Measurements from ENCODE around the gene PLPPR1.

PLPPR1 gene

DNA sequence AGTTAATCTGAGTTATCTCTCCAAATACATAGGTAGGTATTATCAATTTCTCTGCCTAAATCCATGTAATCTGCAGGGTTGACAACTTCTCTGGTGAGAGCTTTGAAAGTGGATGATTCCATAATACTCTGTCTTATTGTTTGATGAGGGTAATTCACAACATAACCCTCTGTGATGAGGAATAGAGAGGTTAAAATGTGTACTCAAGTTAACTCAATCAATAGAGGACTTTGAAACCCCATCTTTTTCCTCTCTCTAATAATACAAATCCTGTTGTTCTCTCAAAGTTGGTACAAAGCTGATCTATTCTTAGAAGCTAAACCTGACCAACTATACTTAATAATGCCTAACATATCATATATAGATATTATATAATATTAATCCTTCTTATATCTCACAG, 100.1 kb downstream of the PLPPR1 start:
- no peak for DNase-seq

GRCh38 chr9:101130054-101130453, 101.5 kb downstream of the PLPPR1 start:
- no peak for DNase-seq

DNA sequence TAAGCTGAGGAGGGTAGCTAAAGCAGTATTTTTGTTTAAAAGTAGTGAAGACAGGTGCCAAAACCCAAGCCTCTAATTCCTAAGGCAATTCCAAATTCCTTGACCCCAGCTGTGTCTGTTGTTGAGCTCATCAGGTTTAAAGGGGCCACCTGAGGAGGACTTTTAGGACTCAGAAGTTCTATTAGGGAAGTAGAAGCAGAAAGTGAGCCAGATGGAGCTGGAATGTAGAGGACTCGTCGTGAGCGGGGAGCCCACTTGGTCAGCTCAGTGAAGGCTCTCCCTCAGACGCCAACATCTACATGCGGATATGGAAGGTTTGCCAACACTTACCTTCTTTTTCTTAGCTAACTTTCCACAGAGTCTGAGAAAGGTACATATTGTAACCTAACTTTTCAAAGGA, 102.8 kb downstream of the PLPPR1 start:
- no peak for DNase-seq

- no peak for DNase-seq
Observed at GRCh38 chr9:101132801-101133200, 104.3 kb downstream of the PLPPR1 start.

DNA sequence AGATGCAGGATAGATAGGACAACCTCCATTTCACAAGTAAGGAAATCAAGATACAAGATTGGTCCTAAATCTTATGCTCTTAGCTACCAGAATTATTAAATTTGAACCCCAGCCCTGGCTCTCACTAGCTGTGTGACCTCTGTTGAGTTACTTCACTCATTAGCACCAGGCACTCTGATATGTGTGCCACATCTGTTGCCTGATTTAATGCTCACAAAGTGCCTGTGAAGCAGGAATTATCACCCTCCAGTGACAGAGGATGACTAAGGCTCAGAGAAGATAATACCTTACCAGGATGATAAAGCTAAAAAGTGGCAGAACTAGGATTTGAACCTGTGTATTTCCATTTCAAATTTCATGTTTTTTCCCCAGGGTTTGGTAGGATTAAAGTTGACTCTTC, 110.0 kb downstream of the PLPPR1 start:
- DNase-seq: no peak

- no peak for DNase-seq
Observed at GRCh38 chr9:101139082-101139481, 110.6 kb downstream of the PLPPR1 start.

GRCh38 chr9:101140764-101141163, 112.2 kb downstream of the PLPPR1 start:
- DNase-seq: no peak

DNA sequence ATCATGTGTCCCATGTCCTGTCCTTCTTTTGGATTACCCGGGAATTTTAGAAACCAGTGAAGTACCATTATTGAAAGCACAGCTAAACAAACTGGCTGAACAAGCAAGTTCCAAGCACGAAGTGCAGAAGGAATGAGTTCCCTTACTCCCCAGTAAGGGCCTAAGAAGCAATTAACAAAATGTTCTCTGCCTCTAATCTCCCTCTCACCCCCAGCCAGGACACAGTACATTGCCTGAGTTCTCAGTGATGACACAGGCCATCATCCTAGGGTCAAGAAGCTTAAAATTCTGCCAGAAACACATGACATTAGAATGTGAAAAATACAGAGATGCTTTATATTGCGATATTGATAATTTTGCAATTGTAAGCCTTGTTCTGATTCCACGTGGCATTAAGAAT, 118.0 kb downstream of the PLPPR1 start:
- DNase-seq: no peak

GRCh38 chr9:101148344-101148743, 119.8 kb downstream of the PLPPR1 start:
- DNase-seq: no peak

DNA sequence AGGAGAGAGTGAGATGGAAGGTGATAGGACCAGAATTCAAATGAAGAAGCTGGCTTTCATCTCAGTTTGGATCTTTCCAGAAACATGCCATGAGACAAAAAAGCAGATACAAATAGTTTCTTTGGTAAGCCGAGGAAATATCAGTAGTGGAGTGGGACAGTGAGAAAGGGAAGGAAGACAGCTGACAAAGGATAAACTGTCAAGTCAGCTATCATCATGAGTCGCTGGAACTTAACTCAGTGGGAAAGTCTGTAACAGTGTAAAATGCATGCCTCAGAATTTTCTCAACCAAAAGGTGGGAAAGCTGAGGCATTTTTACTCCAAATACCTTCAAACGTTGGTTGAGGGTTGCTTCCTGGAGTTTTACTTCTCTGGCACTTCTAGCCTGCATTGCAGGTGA, 129.8 kb downstream of the PLPPR1 start:
- no peak for DNase-seq

DNA sequence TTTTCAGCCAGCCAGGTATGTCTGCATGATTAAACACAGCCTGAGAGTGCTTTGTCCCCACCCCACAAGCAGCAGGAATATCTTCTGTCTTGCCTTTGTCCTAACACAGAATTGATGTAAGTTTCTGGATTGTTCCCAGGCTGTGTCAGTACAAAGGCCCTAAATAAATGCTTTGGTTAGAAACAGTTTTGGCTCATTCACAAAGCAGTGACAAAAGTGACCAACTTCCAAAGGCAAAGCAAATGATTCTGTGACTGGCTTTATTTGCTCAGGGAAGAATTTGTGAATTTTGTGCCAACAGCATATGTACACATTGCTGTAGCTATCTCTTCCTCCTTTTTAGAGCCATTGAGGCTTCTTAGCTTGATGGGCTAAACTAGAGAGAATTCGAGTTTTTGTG, 133.7 kb downstream of the PLPPR1 start:
- no peak for DNase-seq

GRCh38 chr9:101165131-101165530, 136.6 kb downstream of the PLPPR1 start:
- DNase-seq: no peak

DNA sequence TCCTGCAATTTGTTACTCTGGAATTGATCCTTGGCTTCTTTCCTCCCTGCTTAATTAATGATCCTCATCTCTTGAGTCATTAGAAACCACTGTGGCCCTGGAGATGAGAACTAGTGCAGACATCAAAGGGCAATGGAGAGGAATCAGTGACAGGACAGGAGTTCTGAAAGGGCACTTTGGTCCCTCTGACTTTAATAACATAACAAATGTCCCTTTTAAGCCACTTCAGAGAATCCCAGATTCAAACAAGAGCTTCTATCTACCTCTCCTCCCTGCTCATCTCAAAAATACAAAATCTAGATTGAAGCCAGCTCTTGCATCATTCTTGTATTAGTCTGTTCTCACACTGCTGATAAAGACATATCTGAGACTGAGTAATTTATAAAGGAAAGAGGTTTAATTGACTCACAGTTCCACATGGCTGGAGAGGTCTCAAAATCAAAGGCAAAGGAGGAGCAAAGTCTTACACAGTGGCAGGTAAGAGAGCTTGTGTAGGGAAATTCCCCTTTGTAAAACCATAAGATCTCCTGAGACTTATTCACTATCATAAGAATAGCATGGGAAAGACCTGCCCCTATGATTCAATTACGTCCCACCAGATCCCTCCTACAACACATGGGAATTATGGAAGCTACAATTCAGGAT, 139.1 kb downstream of the PLPPR1 start:
- no peak for DNase-seq

DNA sequence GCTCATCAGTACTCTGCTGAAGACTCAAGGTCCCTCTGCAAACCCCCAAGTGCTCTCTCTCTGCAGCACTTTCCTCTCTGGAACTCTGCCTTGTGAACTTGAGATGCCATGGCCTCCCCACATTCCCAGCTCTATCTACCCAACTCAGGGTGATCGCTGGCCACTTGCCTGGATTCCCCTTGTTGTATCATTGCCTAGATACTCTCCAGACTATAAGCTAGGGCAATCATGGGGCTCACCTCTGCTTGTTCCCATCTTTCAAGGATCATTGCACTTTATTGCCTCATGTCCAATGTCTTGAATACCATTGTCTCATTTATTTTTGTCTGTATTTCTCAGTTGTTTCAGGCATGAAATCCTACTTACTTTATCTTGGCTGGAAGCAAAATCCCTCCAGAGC, 144.1 kb downstream of the PLPPR1 start:
- no peak for DNase-seq

GRCh38 chr9:101173907-101174306, 145.4 kb downstream of the PLPPR1 start:
- no peak for DNase-seq

DNA sequence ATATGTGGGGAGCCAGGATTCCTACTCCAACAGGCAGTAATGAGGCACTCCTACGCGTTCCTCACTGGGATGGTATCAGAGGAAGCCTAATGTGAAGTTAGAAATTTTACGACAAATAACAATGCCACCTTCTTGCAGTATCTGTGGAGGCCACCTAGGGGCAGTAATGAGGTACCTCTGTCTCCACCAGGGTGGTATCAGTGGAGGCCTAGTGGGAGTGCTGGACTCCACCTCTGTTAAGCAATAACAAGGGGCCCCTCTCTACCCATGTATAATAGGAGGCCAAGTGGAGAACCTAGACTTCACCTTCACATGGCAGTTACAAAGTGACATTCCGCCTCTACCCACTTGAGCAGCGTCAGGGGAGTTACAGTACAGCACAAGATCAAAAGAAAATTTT, 147.9 kb downstream of the PLPPR1 start:
- DNase-seq: no peak

DNA sequence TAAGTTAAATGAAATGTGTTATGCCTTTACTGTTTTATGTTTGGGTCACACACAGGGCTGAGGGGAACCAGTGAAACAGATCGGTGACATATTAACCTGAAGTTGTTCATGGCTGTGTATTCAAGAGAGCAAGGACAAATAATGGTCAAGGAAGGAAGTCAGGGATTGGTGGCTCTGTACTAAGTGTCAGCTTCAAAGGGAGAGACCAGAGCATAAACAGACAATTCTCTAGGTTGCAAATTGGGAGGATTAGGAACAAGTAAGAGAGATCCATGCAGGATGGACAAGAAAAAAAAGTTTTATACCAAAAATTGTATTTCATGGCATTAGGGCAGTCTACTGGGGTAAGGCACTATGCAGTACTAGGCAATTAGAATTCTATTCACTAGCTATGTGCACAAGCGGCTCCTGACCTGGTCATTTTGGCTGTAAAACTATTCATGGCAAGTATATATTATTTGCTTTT, 156.3 kb downstream of the PLPPR1 start:
- DNase-seq: no peak

DNA sequence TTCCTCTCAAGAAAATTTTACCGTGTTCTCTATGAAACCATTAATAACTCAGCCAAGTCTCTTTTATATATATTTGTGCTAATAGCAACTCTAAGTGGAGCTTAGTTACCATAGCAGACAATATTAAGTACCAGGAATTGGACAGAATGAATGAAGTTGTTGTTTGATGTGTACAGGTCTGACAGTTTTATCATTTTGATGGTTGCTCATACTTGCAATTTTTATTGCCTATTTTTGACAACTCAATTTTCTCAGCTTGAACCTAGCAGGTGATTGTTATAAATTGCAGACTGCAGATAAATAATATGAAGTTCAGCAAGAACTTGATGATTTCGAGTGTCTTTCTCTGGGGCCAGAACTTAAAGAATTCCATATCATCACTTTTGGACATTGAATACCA, 163.2 kb downstream of the PLPPR1 start:
- DNase-seq: no peak

DNA sequence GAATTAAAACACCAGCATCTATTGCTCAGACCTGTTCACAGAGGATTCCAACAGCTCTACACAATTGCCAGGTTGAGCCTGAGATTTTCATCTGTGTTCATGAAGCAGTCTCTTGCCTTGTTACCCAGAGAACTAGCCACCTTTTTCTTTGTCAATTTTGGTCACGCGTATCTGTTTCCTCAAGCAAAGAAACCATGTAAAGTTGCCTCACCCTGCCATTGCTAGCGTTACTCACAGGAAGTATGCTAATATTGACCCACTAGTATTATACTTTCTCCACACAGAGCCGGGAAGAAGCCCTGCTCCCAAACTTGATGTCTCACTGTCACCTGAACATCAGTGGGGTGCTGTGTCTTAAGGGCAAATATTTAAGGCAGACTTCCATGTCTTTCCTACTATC, 168.5 kb downstream of the PLPPR1 start:
- DNase-seq: no peak

DNA sequence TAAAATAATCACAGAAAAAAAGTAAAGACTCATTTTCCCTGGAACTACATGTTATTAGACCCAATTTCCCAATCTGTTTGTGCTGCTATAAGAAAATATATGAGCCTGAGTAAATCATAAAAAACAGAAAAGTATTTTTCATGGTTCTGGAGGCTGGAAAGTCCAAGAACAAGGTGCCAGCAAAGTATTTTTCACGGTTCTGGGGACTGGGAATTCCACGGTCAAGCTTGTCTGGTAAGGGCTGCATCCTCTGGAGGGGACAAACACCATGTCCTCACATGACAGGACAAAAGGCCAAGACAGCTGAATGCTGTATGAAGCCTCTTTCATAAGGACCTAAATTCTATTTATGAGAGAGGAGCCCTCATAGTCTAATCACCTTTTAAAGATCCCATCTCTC, 172.3 kb downstream of the PLPPR1 start:
- DNase-seq: no peak

DNA sequence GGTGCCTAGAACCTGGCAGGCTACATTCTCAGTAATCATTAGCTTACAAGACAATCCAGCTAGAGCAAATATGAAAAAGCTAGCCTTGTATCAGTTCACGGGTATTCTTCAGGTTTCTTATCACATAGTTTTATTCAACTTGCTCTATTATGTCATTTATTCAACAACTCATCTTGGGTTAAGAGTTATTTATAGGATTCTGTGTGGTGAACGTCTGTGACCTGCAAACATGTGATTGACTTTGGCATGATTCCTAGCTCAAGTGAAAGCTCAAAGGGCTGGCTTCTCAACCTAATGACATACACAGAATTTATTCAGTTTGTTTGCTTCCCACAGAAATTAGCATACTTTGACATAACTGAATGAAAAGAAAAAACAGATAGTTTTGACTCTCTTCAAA, 173.1 kb downstream of the PLPPR1 start:
- no peak for DNase-seq

DNA sequence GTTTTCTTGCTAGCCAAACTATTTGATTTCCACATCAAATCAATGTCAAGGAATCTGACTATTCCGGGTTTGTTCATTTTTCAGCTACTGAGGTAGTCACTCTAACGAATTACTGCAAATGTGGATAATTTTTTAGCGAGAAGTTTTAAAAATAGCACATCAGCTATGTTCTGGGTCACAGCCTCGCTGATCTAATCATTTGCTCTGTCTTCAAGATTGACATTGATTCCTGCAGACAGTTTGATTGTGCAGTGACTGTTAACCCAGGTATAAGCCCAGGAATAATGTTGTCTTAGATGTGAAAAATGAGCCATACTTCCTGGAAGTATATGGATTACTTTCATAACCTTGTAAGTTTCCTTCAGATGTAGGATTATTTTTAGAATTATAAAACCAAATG, 181.1 kb downstream of the PLPPR1 start:
- DNase-seq: no peak

DNA sequence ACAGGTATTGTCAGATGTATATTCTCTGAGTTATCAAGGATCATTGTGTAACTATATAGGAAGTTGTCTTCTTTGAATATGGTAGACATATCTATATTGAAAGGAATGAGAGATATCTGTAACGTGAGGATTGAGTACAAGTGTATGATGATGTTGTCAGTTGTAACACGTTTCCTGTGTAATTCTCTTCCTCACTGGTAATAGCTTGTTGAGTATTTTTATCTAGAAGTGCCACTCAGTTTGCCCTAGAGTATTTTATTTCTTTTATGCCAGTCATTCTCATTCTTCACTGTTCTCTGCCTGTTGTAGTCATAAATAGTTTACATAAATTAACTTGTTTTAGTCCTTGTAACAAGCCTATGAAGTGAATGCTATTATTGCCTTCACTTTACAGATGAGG, 184.1 kb downstream of the PLPPR1 start:
- no peak for DNase-seq

- no peak for DNase-seq
Observed at GRCh38 chr9:101219030-101219429, 190.5 kb downstream of the PLPPR1 start.

DNA sequence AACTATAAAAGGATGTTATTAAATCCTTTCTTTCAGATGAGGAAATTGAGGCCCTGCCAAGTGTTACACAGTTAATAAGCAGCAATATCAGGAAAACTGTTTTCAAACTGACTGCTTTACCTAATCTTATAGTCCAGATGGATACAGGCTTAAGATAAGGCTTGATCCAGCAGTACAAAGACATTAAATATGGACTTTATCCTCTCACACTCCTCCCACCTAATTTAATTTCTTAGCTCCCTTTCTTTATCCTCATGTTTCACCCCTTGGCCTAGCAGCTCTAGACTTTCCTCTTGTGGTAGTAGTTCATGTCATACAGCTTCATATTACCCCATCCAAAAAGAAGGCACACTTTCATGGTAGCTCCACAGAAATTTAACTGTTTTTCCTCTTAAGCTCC, 191.8 kb downstream of the PLPPR1 start:
- no peak for DNase-seq

DNA sequence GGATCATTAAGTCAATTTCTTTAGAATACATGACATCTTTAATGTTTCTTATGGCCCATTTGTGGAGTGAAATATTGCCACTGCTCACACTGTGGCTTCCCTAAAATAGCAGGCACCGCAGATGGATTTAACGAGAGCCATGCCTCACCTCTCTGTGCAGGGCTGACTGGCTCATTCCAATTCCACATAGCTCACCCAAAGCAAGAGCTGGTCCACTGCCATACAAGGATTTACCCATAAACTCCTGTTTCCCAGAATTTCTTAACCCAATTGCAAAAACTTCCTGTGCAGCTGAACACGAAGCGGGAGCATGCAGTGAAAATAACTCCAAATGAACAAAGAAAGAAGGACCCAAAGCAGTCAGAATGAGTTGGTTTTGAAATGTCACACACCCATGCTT, 196.7 kb downstream of the PLPPR1 start:
- no peak for DNase-seq
